GM10266 (cell line): ENCODE results near the gene TUBGCP2.

Experiments used
- DNase-seq: peaks from one replicate; pipeline ENCODE4 v3.0.0; 2012; ENCODE audit errors: extremely low spot score
- TF ChIP-seq, protein P1 (sequence below): IDR thresholded peaks from 2 replicates; pipeline ENCODE4 v1.5.1; 2012; ENCODE audit warnings: mild to moderate bottlenecking, low read depth; ENCODE audit not compliant: control insufficient read depth, insufficient read depth; ENCODE audit errors: missing control alignments

Gene TUBGCP2

DNA sequence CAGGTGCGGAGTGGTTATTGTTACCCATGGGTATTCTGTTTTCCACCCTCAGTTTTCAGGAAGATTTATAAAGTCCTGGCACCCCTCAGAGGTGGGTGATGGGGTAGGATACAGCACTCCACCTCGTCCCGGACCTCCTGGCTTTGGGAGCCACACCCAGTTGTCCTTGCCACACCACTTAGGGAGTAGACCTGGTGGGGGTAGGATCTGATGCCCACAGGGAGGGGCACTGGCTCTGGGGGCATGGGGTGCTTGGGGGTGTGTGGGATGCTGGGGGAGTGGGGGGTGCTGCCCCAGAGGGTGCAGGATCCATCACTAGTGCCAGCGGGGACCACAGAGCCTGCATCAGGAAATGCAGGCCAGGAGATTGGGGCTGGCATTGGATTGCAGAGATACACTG lies 4.5 kb upstream of the TUBGCP2 start:
- DNase-seq: no peak
- TF ChIP-seq, protein P1, sequence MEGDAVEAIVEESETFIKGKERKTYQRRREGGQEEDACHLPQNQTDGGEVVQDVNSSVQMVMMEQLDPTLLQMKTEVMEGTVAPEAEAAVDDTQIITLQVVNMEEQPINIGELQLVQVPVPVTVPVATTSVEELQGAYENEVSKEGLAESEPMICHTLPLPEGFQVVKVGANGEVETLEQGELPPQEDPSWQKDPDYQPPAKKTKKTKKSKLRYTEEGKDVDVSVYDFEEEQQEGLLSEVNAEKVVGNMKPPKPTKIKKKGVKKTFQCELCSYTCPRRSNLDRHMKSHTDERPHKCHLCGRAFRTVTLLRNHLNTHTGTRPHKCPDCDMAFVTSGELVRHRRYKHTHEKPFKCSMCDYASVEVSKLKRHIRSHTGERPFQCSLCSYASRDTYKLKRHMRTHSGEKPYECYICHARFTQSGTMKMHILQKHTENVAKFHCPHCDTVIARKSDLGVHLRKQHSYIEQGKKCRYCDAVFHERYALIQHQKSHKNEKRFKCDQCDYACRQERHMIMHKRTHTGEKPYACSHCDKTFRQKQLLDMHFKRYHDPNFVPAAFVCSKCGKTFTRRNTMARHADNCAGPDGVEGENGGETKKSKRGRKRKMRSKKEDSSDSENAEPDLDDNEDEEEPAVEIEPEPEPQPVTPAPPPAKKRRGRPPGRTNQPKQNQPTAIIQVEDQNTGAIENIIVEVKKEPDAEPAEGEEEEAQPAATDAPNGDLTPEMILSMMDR: no peak

DNA sequence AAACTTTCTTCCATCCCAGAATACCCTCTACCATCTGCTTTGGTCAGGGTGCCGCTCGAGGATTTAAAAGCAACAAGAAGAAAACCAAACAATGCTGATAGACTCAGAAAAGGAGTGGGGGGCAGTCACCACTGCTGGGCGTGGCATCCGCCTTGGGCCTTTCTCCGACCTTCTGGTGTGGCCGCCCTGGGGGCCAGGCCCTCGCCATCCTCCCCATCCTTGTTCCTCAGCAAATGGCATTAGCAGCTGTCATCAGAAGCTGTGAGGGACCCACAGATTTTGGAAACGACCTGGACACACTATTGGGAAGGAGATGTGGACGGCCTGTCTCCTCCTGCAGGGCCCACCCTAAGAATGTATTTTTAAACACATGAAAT lies 4.1 kb upstream of the TUBGCP2 start:
- TF ChIP-seq, protein P1: no peak
- DNase-seq: no peak

DNA sequence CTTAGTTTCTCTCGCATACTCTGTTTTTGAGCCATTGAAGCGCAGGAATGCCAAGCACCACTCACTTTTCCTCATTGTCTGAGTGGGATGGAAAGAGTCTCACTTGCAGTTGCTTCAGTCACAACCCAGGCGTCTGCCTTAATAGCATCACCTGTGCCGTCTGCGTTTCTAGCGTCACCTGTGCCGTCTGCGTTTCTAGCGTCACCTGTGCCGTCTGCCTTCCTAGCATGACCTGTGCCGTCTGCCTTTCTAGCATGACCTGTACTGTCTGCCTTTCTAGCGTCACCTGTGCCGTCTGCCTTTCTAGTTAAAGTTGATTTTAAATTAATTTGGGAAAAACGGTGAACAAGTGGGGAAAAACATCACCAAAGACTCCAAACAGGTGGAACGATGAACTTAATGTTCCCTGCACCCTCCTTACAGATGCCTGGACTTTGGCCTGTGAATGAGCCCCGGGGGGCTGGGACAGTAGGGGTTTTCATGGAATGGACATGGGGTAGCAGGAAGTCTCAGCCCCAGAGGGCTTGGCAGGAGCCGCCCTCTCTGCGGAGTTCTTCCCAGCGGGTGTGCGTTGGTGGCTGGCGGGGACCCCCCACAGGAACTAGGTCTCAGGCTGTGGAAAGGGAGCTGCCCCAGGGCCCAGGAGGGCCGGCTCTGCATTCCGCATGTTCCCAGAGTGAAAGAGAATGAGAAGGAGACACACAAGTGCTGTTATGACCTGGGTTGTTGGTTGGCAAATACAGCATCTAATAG lies 3.5 kb upstream of the TUBGCP2 start:
- TF ChIP-seq, protein P1: no peak

DNA sequence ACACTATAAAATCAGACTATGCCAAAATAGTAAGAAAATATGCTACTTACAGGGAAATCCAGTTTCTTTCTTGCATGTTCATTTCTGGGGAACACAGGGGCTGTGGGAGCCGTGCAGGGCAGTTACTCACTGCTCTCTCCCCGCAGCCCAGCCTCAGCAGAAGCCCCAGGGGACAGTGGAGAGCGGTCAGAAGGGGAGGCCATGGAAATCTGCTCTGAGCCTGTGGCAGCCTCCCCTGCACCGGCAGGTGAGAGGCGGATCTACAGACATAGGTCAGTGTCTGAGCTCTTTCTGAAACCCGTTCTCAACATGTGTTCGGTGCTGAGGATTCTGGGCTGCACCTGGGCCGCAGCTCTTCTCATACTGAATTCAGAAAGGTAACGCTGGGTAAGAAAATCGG lies 2.9 kb upstream of the TUBGCP2 start:
- DNase-seq: no peak
- TF ChIP-seq, protein P1: no peak

More for the DNA sequence above, 3.5 kb upstream of the TUBGCP2 start:
- DNase-seq: no peak

DNA sequence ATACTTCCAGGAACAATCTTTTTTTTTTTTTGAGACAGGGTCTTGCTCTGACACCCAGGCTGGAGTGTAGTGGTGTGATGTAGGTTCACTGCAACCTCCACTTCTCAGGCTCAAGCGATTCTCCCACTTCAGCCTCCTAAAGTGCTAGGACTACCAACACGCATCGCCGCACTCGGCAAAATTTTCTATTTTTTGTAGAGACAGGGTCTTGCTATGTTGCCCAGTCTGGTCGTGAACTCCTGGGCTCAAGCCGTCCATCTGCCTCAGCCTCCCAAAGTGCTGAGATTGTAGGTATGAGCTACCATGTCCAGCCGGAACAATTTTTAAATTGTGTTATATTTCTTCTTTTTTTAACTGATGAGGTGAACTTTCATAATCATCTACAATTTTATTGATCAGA lies 2.1 kb upstream of the TUBGCP2 start:
- DNase-seq: no peak
- TF ChIP-seq, protein P1: no peak

DNA sequence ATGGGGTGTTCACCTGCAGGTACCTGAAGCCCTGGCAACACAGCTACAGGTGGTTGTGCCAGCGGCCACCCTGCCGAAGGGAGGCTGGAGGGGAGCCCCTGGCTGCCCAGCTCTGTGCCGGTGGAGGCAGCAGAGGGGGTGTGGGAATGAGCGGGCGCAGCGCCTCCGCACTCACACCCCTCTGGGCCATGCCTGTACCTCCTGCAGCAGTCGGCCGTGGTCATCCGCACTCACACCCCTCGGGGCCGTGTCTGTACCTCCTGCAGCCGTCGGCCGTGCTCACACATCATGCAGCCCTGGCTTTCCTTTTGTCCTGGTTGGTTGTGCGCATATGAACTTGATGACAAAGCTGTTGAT lies 1.7 kb upstream of the TUBGCP2 start:
- DNase-seq: no peak
- TF ChIP-seq, protein P1: no peak

DNA sequence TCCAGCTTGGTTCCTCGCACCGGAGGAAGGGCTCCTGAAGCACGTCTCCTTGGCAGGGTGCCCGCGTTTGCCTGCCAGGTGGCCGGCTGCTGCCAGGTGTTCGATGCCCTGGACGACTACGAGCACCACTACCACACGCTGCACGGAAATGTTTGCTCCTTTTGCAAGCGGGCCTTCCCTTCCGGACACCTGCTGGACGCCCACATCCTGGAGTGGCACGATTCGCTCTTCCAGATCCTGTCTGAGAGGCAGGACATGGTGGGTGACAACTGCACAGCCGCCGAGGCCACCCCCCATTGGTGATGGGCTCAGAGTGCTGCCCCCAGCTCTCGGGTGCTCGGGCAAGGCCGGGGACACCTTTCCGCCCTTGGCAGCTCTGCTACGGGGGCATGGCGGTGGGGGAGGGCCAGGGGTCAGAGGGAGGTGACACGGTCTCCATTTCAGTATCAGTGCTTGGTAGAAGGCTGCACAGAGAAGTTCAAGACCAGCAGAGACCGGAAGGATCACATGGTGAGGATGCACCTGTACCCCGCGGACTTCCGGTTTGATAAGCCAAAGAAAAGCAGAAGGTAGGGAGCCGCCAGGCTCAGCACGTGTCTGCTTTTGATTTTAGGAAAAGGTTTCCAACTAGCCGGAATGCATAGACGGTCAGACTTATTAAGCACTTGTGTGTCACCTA lies 1.2 kb upstream of the TUBGCP2 start:
- TF ChIP-seq, protein P1: no peak
- DNase-seq: no peak
